ENCODE measurements around the gene HOXD9. TPM values are rescaled to one million over a fixed set of nuclear protein-coding genes. Genes with fewer than 3 reads are reported as not detected.
A peak's percentile ranks its signal among the peaks of the same experiment; 100 is the strongest.

Gene HOXD9
- total RNA-seq, 2 experiments from 2014 or later = not detected

- H3K4me3 Mint-ChIP-seq = peak overlapping the region; percentile 56
- DNase-seq (peak; percentile 16), ATAC-seq (no peak)
- ChIA-PET POLR2A (no interaction called here), CTCF (interaction anchor here (1.6 kb wide), 1 partner anchor 23 kb away, joined by 4 read pairs; no protein-coding TSS in a partner anchor)
- peaks cover 72% of the 10 kb centered on the region for H3K27me3 Mint-ChIP-seq (ENCODE audit: low read depth)
- H3K9me3 Mint-ChIP-seq (ENCODE audit: insufficient read depth) = peaks cover 7% of the 10 kb centered on the region
- peaks cover 14% of the 10 kb centered on the region for H3K4me1 Mint-ChIP-seq (ENCODE audit: low read depth)
- H3K36me3 Mint-ChIP-seq (ENCODE audit: low read depth) = peaks cover 21% of the 10 kb centered on the region
- H3K27ac Mint-ChIP-seq = peak overlapping the region; percentile 72
These were observed 41.1 kb upstream of the HOXD9 start for GRCh38 chr2:176081376-176081836.

- H3K36me3 Mint-ChIP-seq (ENCODE audit: low read depth) = peaks cover 22% of the 10 kb centered on the region
- H3K27ac Mint-ChIP-seq = peak overlapping the region; percentile 72
- CTCF ChIA-PET = interaction anchor here (0.9 to 1.6 kb wide), 3 partner anchors 8 to 45 kb away, joined by 3 to 4 read pairs (median 4); no protein-coding TSS in a partner anchor
These were observed 40.5 kb upstream of the HOXD9 start for GRCh38 chr2:176081837-176082524.

GRCh38 chr2:176082525-176082823 lies 40.0 kb upstream of the HOXD9 start:
- ChIA-PET CTCF (interaction anchor here (0.9 to 1.6 kb wide), 3 partner anchors 9 to 44 kb away, joined by 3 to 4 read pairs (median 4); no protein-coding TSS in a partner anchor), POLR2A (no interaction called here)
- Mint-ChIP-seq H3K4me3 (peak overlapping the region; percentile 28), H3K9me3 (ENCODE audit: insufficient read depth) (peaks cover 7% of the 10 kb centered on the region), H3K4me1 (ENCODE audit: low read depth) (peaks cover 15% of the 10 kb centered on the region), H3K27ac (peak overlapping the region; percentile 22), H3K27me3 (ENCODE audit: low read depth) (peaks cover 78% of the 10 kb centered on the region), H3K36me3 (ENCODE audit: low read depth) (peaks cover 23% of the 10 kb centered on the region)
- ATAC-seq (no peak), DNase-seq (no peak)

More at GRCh38 chr2:176081837-176082524, 40.5 kb upstream of the HOXD9 start:
- peaks cover 15% of the 10 kb centered on the region for H3K4me1 Mint-ChIP-seq (ENCODE audit: low read depth)
- peaks cover 75% of the 10 kb centered on the region for H3K27me3 Mint-ChIP-seq (ENCODE audit: low read depth)
- peak overlapping the region; percentile 32 for H3K4me3 Mint-ChIP-seq
- DNase-seq (peak; percentile 22), ATAC-seq (no peak)
- H3K9me3 Mint-ChIP-seq (ENCODE audit: insufficient read depth) = peaks cover 7% of the 10 kb centered on the region
- POLR2A ChIA-PET = no interaction called here

- peak overlapping the region; percentile 69 for H3K27ac Mint-ChIP-seq
- CTCF ChIA-PET = interaction anchor here (0.9 to 1.6 kb wide), 3 partner anchors 9 to 44 kb away, joined by 3 to 4 read pairs (median 4); no protein-coding TSS in a partner anchor
- peaks cover 23% of the 10 kb centered on the region for H3K36me3 Mint-ChIP-seq (ENCODE audit: low read depth)
- H3K27me3 Mint-ChIP-seq (ENCODE audit: low read depth) = peaks cover 83% of the 10 kb centered on the region
- no peak for DNase-seq
- peaks cover 7% of the 10 kb centered on the region for H3K9me3 Mint-ChIP-seq (ENCODE audit: insufficient read depth)
- POLR2A ChIA-PET = no interaction called here
- peak overlapping the region; percentile 42 for H3K4me3 Mint-ChIP-seq
- H3K4me1 Mint-ChIP-seq (ENCODE audit: low read depth) = peaks cover 16% of the 10 kb centered on the region
- no peak for ATAC-seq
These were observed 39.4 kb upstream of the HOXD9 start for GRCh38 chr2:176082824-176083751.

GRCh38 chr2:176083796-176084261 lies 38.7 kb upstream of the HOXD9 start, which contains the start of gene EVX2:
TSS of gene EVX2 (minus strand) at chr2:176083962. CDS start at chr2:176083776, 186 bp downstream.
- DNase-seq (no peak), ATAC-seq (no peak)
- H3K9me3 Mint-ChIP-seq (ENCODE audit: insufficient read depth) = peaks cover 7% of the 10 kb centered on the region
- ChIA-PET CTCF (no interaction called here), POLR2A (no interaction called here)
- H3K27me3 Mint-ChIP-seq (ENCODE audit: low read depth) = peaks cover 83% of the 10 kb centered on the region
- H3K4me3 Mint-ChIP-seq = peak within 1 kb of the TSS; percentile 42
- peaks cover 23% of the 10 kb centered on the region for H3K36me3 Mint-ChIP-seq (ENCODE audit: low read depth)
- peak within 1 kb of the TSS; percentile 69 for H3K27ac Mint-ChIP-seq
- H3K4me1 Mint-ChIP-seq (ENCODE audit: low read depth) = peaks cover 19% of the 10 kb centered on the region

- peaks cover 11% of the 10 kb centered on the region for H3K4me1 Mint-ChIP-seq (ENCODE audit: low read depth)
- no peak for DNase-seq
- ChIA-PET CTCF (interaction anchor here (1.6 kb wide), 1 partner anchor 13 kb away, joined by 3 read pairs; no protein-coding TSS in a partner anchor), POLR2A (interaction anchor here (0.9 kb wide), 1 partner anchor 77 kb away, joined by 3 read pairs; no protein-coding TSS in a partner anchor)
- H3K27ac Mint-ChIP-seq = no peak overlapping the region
- peaks cover 83% of the 10 kb centered on the region for H3K27me3 Mint-ChIP-seq (ENCODE audit: low read depth)
- no peak for ATAC-seq
- peaks cover 17% of the 10 kb centered on the region for H3K36me3 Mint-ChIP-seq (ENCODE audit: low read depth)
- H3K4me3 Mint-ChIP-seq = no peak overlapping the region
- H3K9me3 Mint-ChIP-seq (ENCODE audit: insufficient read depth) = peaks cover 7% of the 10 kb centered on the region
These were observed 37.9 kb upstream of the HOXD9 start for GRCh38 chr2:176084611-176085119.

GRCh38 chr2:176085120-176085788 lies 37.3 kb upstream of the HOXD9 start:
- peak overlapping the region; percentile 34 for H3K27ac Mint-ChIP-seq
- DNase-seq (no peak), ATAC-seq (no peak)
- peaks cover 89% of the 10 kb centered on the region for H3K27me3 Mint-ChIP-seq (ENCODE audit: low read depth)
- ChIA-PET CTCF (interaction anchor here (0.8 to 1.6 kb wide), 4 partner anchors 9 to 36 kb away, joined by 3 to 6 read pairs (median 4); no protein-coding TSS in a partner anchor), POLR2A (interaction anchor here (0.9 kb wide), 1 partner anchor 76 kb away, joined by 3 read pairs; no protein-coding TSS in a partner anchor)
- H3K4me3 Mint-ChIP-seq = no peak overlapping the region
- H3K36me3 Mint-ChIP-seq (ENCODE audit: low read depth) = peaks cover 17% of the 10 kb centered on the region
- peaks cover 7% of the 10 kb centered on the region for H3K9me3 Mint-ChIP-seq (ENCODE audit: insufficient read depth)
- H3K4me1 Mint-ChIP-seq (ENCODE audit: low read depth) = peaks cover 11% of the 10 kb centered on the region

GRCh38 chr2:176085861-176086771 lies 36.4 kb upstream of the HOXD9 start:
- ChIA-PET POLR2A (no interaction called here), CTCF (interaction anchor here (0.8 to 1.6 kb wide), 4 partner anchors 8 to 35 kb away, joined by 3 to 6 read pairs (median 4); no protein-coding TSS in a partner anchor)
- Mint-ChIP-seq H3K9me3 (ENCODE audit: insufficient read depth) (peaks cover 7% of the 10 kb centered on the region), H3K36me3 (ENCODE audit: low read depth) (peaks cover 14% of the 10 kb centered on the region), H3K4me1 (ENCODE audit: low read depth) (peaks cover 9% of the 10 kb centered on the region), H3K27ac (peak overlapping the region; percentile 39), H3K4me3 (no peak overlapping the region), H3K27me3 (ENCODE audit: low read depth) (peaks cover 88% of the 10 kb centered on the region)
- ATAC-seq (no peak), DNase-seq (no peak)

GRCh38 chr2:176087330-176088047 lies 35.0 kb upstream of the HOXD9 start:
- Mint-ChIP-seq H3K4me3 (no peak overlapping the region), H3K9me3 (ENCODE audit: insufficient read depth) (peaks cover 7% of the 10 kb centered on the region), H3K4me1 (ENCODE audit: low read depth) (peaks cover 10% of the 10 kb centered on the region), H3K36me3 (ENCODE audit: low read depth) (peaks cover 9% of the 10 kb centered on the region), H3K27ac (no peak overlapping the region), H3K27me3 (ENCODE audit: low read depth) (peaks cover 87% of the 10 kb centered on the region)
- ATAC-seq (no peak), DNase-seq (no peak)
- CTCF ChIA-PET = interaction anchor here (1.7 to 2.2 kb wide), 4 partner anchors 10 to 722 kb away, joined by 3 to 8 read pairs (median 4); no protein-coding TSS in a partner anchor
- POLR2A ChIA-PET = no interaction called here
